Measurements from ENCODE around the gene DPP6.
"Not testable (repeated sequence)": the region's sequence is repeated elsewhere in the genome, so short reads cannot be mapped to it uniquely, and the experiment has no call there.

DPP6 gene

GRCh38 chr7:154676422-154677073 lies 624.4 kb downstream of the DPP6 start:
- no peak for TF ChIP-seq CTCF (IDR thresholded peaks at IDR 0.05; ENCODE audit: control insufficient read depth, extremely low read depth, insufficient read depth)
- H3K4me3 ChIP-seq (ENCODE audit: low read depth, low read length), result no peak overlapping the region
- DNase-seq (ENCODE audit: low read depth), result no peak

- no peak for TF ChIP-seq CTCF (IDR thresholded peaks at IDR 0.05; ENCODE audit: control insufficient read depth, extremely low read depth, insufficient read depth)
- DNase-seq (ENCODE audit: low read depth), result no peak
- H3K4me3 ChIP-seq (ENCODE audit: low read depth, low read length), result no peak overlapping the region
Measured at GRCh38 chr7:154677454-154677853, 625.3 kb downstream of the DPP6 start.

- not testable (repeated sequence) for DNase-seq (ENCODE audit: low read depth); H3K4me3 ChIP-seq (ENCODE audit: low read depth, low read length)
Measured at GRCh38 chr7:154678001-154678550, 625.9 kb downstream of the DPP6 start.

GRCh38 chr7:154679379-154680053 lies 627.3 kb downstream of the DPP6 start:
- H3K4me3 ChIP-seq (ENCODE audit: low read depth, low read length), result no peak overlapping the region
- TF ChIP-seq CTCF (IDR thresholded peaks at IDR 0.05; ENCODE audit: control insufficient read depth, extremely low read depth, insufficient read depth), result no peak
- DNase-seq (ENCODE audit: low read depth), result no peak

- no peak for TF ChIP-seq CTCF (IDR thresholded peaks at IDR 0.05; ENCODE audit: control insufficient read depth, extremely low read depth, insufficient read depth)
Measured at GRCh38 chr7:154680894-154681659, 628.9 kb downstream of the DPP6 start.

GRCh38 chr7:154682003-154682402 lies 629.8 kb downstream of the DPP6 start:
- TF ChIP-seq CTCF (IDR thresholded peaks at IDR 0.05; ENCODE audit: control insufficient read depth, extremely low read depth, insufficient read depth), result no peak
- no peak for DNase-seq (ENCODE audit: low read depth)
- no peak overlapping the region for H3K4me3 ChIP-seq (ENCODE audit: low read depth, low read length)

More at GRCh38 chr7:154680894-154681659, 628.9 kb downstream of the DPP6 start:
- DNase-seq (ENCODE audit: low read depth), result no peak
- H3K4me3 ChIP-seq (ENCODE audit: low read depth, low read length), result no peak overlapping the region

All from LNCaP clone FGC (cell line).